Pancreas (tissue), 10 donors: ENCODE results near the gene NAA10. TPM values are rescaled to one million over a fixed set of nuclear protein-coding genes. Genes with fewer than 3 reads are reported as not detected.

ENCODE experiments used
- ATAC-seq, 4 donors: fragments of 200-7000 bp; cut with Tn5 transposase; one replicate each; pipeline versions ENCODE4 v1.8.0 to v1.9.1; 2020; ENCODE audit warnings: mild to moderate bottlenecking in 4 of 4, moderate library complexity in 4 of 4
- DNase-seq, 6 donors: peaks; one replicate each; pipeline ENCODE4 v3.0.0-alpha.2; 2020
- FAIRE-seq: peaks from 2 replicates; lab custom pipeline; 2012; peaks lifted over from hg19 to GRCh38; lab: Jason Lieb, UNC
- H3K27ac ChIP-seq, 4 donors: fragments of 200-600 bp; sonication (generic); 1 replicate in 3 of 4; 2 replicates in 1 of 4; pipeline versions ENCODE4 v1.5.0 to v1.8.0; 2020
- H3K27me3 ChIP-seq, 4 donors: fragments of 200-600 bp; one replicate each; pipeline ENCODE4 v1.8.0; 2021
- H3K36me3 ChIP-seq, 3 donors: fragments of 200-600 bp; sonication (generic) in 1 of 3; one replicate each; pipeline versions ENCODE4 v1.5.0 to v1.8.0; 2020 to 2021
- H3K4me1 ChIP-seq, 3 donors: fragments of 200-600 bp; one replicate each; pipeline ENCODE4 v1.8.0; 2021
- H3K4me3 ChIP-seq, 4 donors: fragments of 200-600 bp; sonication (generic) in 2 of 4; one replicate each; pipeline versions ENCODE4 v1.5.0 to v1.8.0; 2020 to 2021
- H3K9me3 ChIP-seq, 4 donors: fragments of 200-600 bp; one replicate each; pipeline ENCODE4 v1.8.0; 2021
- WGBS, 2 donors: extraction: QIAGEN DNeasy Blood & Tissue Kit; methylation state at CpG; one replicate each; pipeline ENCODE4 v1.1.7; 2013; 5-methylcytosine and 5-hydroxymethylcytosine counted together
- intact Hi-C, 3 donors: fragments of 100-400 bp; cut with DNase I; formaldehyde crosslinking; loops; one replicate each; pipeline versions ENCODE4 v1.11.1 to v1.14.2; 2022
- polyA plus RNA-seq, 2 donors: library from polyadenylated mRNA; stranded (reverse); fragments of 200-250 nt; gene quantifications; one replicate each; pipeline ENCODE4 v1.2.3, GENCODE V29; 2013
- total RNA-seq, 6 donors: library from RNA; stranded (reverse); fragmentation: NEBNext Ultra II Directional in 4 of 6; extraction: Animal tissue kit (Norgen Biotek cat#: 25700) in 4 of 6; gene quantifications; one replicate each; pipeline versions ENCODE4 v1.2.1 to v1.2.4, GENCODE V29; 2021 to 2023
- TF ChIP-seq, protein P1 (sequence below), 4 donors: fragments of 200-600 bp; sonication (generic) in 3 of 4; IDR thresholded peaks; one replicate each; pipeline versions ENCODE4 v1.5.0 to v1.8.0; 2021; ENCODE audit warnings: antibody characterized with exemption in 4 of 4
- donor health status: healthy with polysubstance abuse.
- donor health status: DM: no; HTN: no; CAD: no; lungs with moderate emphysema.
- donor health status: DM: no; HTN: no; CAD: no.
- donor health status: control.
- donor health status: control.
- donor health status: Bipolar disorder and iron deficiency.
- donor health status: DM: yes; HTN: yes; CAD: no.
- donor health status: DM: no; HTN: no; CAD: no.
- donor health status: DM: no; HTN: no; CAD: no.
- donor health status: DM: yes; HTN: yes; CAD: no.

Gene NAA10
- total and polyA plus RNA-seq, 8 donors = 24.5 to 115 (median 44.7) TPM

DNA sequence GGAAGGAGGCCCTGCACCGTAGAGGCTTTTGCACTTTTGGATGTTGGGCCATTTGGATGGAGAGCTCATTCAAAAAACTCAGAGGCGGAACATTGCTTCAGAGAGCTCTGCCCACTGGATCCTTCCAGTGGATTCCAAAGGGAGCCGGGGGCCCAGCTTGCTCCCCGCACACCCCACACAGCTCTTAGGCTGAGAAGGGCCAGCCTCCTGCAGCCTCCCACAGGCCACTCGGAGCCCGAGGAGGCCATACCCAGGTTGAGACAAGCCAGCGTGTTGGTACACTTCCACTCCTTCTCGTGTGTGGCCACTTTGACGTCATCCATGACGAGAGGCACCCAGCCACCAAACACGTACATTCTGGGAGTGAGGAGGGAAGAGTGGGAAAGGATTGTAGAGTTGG, 26.5 kb upstream of the NAA10 start:
- ATAC-seq (no peak), FAIRE-seq (no peak), DNase-seq (peak in 1 of 6 donors; percentile 53)
- no peaks in the 10 kb centered on the region for H3K27me3 ChIP-seq
- peaks cover 0 to 44% (median 13%) of the 10 kb centered on the region in 3 donors for H3K36me3 ChIP-seq
- no peaks in the 10 kb centered on the region for H3K9me3 ChIP-seq
- H3K4me1 ChIP-seq = no peaks in the 10 kb centered on the region
- H3K27ac ChIP-seq = no peak overlapping the region
- WGBS, 2 donors = 91 to 92% methylated on average over 11 of the region's 11 CpGs
- H3K4me3 ChIP-seq = no peak overlapping the region
- intact Hi-C loops = no loop called here
- TF ChIP-seq, protein P1, sequence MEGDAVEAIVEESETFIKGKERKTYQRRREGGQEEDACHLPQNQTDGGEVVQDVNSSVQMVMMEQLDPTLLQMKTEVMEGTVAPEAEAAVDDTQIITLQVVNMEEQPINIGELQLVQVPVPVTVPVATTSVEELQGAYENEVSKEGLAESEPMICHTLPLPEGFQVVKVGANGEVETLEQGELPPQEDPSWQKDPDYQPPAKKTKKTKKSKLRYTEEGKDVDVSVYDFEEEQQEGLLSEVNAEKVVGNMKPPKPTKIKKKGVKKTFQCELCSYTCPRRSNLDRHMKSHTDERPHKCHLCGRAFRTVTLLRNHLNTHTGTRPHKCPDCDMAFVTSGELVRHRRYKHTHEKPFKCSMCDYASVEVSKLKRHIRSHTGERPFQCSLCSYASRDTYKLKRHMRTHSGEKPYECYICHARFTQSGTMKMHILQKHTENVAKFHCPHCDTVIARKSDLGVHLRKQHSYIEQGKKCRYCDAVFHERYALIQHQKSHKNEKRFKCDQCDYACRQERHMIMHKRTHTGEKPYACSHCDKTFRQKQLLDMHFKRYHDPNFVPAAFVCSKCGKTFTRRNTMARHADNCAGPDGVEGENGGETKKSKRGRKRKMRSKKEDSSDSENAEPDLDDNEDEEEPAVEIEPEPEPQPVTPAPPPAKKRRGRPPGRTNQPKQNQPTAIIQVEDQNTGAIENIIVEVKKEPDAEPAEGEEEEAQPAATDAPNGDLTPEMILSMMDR (IDR thresholded peaks at IDR 0.05) = no peak

- Histone ChIP-seq H3K4me1 (no peaks in the 10 kb centered on the region), H3K27me3 (no peaks in the 10 kb centered on the region), H3K9me3 (no peaks in the 10 kb centered on the region), H3K4me3 (no peak overlapping the region), H3K36me3 (peaks cover 0 to 48% (median 14%) of the 10 kb centered on the region in 3 donors), H3K27ac (no peak overlapping the region)
- WGBS, 2 donors = 78 to 79% methylated on average over 22 of the region's 22 CpGs
- DNase-seq (peak in 2 of 6 donors; percentile 17 to 60), ATAC-seq (no peak), FAIRE-seq (no peak)
- intact Hi-C loops = no loop called here
- TF ChIP-seq, protein P1 (IDR thresholded peaks at IDR 0.05) = no peak
Observed at GRCh38 chrX:153960786-153961185, 25.9 kb upstream of the NAA10 start.

- H3K27me3 ChIP-seq = no peaks in the 10 kb centered on the region
- no peak overlapping the region for H3K4me3 ChIP-seq
- no peaks in the 10 kb centered on the region for H3K9me3 ChIP-seq
- ATAC-seq (no peak), FAIRE-seq (no peak), DNase-seq (peak in 1 of 6 donors; percentile 68)
- TF ChIP-seq, protein P1 (IDR thresholded peaks at IDR 0.05) = no peak
- WGBS, 2 donors = 95 to 98% methylated on average over 16 of the region's 16 CpGs
- H3K27ac ChIP-seq = no peak overlapping the region
- no peaks in the 10 kb centered on the region for H3K4me1 ChIP-seq
- intact Hi-C loops = no loop called here
- peaks cover 0 to 48% (median 14%) of the 10 kb centered on the region in 3 donors for H3K36me3 ChIP-seq
Observed at GRCh38 chrX:153960077-153960476, 25.2 kb upstream of the NAA10 start.

GRCh38 chrX:153959649-153960048, 24.8 kb upstream of the NAA10 start:
- no peak for ATAC-seq
- TF ChIP-seq, protein P1 (IDR thresholded peaks at IDR 0.05) = no peak
- no peak for FAIRE-seq

GRCh38 chrX:153958605-153959004, 23.8 kb upstream of the NAA10 start:
- Histone ChIP-seq H3K27me3 (no peaks in the 10 kb centered on the region), H3K36me3 (peaks cover 0 to 48% (median 14%) of the 10 kb centered on the region in 3 donors), H3K9me3 (no peaks in the 10 kb centered on the region), H3K4me1 (no peaks in the 10 kb centered on the region), H3K27ac (no peak overlapping the region), H3K4me3 (no peak overlapping the region)
- intact Hi-C loops = loop anchor here in 2 of 3 donors (10.0 kb wide), 2 partner anchors 184 to 194 kb away; partner anchors contain the start of gene PLXNB3 (in 1 of the 2)
- DNase-seq = peak in 2 of 6 donors; percentile 17 to 65
- 93 to 96% methylated on average over 14 of the region's 14 CpGs for WGBS, 2 donors
- FAIRE-seq = no peak
- TF ChIP-seq, protein P1 (IDR thresholded peaks at IDR 0.05) = no peak
- no peak for ATAC-seq

More at GRCh38 chrX:153959649-153960048, 24.8 kb upstream of the NAA10 start:
- H3K27me3 ChIP-seq = no peaks in the 10 kb centered on the region
- H3K4me3 ChIP-seq = no peak overlapping the region
- H3K4me1 ChIP-seq = no peaks in the 10 kb centered on the region
- no peak overlapping the region for H3K27ac ChIP-seq
- intact Hi-C loops = loop anchor here in 2 of 3 donors (10.0 kb wide), 2 partner anchors 185 to 195 kb away; partner anchors contain the start of gene PLXNB3 (in 1 of the 2)
- peaks cover 0 to 48% (median 14%) of the 10 kb centered on the region in 3 donors for H3K36me3 ChIP-seq
- H3K9me3 ChIP-seq = no peaks in the 10 kb centered on the region
- WGBS, 2 donors = 89 to 96% methylated on average over 15 of the region's 15 CpGs
- DNase-seq = peak in 2 of 6 donors; percentile 19 to 69
